Ovary (tissue), 9 donors: ENCODE data around the gene DPH6. TPM values are rescaled to one million over a fixed set of nuclear protein-coding genes. Genes with fewer than 3 reads are reported as not detected.

Source experiments
- DNase-seq, 5 donors: peaks; one replicate each; pipeline ENCODE4 v3.0.0-alpha.2; 2019 to 2020
- H3K27ac ChIP-seq, 2 donors: fragments of 200-600 bp; one replicate each; pipeline versions ENCODE4 v1.5.1 to v1.8.0; 2019 to 2022
- H3K27me3 ChIP-seq: fragments of 200-600 bp; one replicate; pipeline ENCODE4 v1.8.0; 2022
- H3K36me3 ChIP-seq: fragments of 200-600 bp; sonication (generic); one replicate; pipeline ENCODE4 v1.5.1; 2019
- H3K4me1 ChIP-seq: one replicate; pipeline ENCODE4 v1.8.1; 2013; ENCODE audit warnings: mild to moderate bottlenecking, moderate library complexity; ENCODE audit not compliant: insufficient read depth
- H3K4me3 ChIP-seq: fragments of 200-600 bp; sonication (generic); one replicate; pipeline ENCODE4 v1.5.1; 2017
- H3K9me3 ChIP-seq, 2 donors: fragments of 200-600 bp in 1 of 2; sonication (generic) in 1 of 2; one replicate each; pipeline versions ENCODE4 v1.5.1 to v1.8.1; 2013 to 2019; ENCODE audit warnings: mild to moderate bottlenecking in 1 of 2, moderate library complexity in 1 of 2
- CTCF ChIP-seq, 3 donors: fragments of 450-650 bp in 2 of 3; fragments of 200-600 bp in 1 of 3; IDR thresholded peaks; one replicate each; pipeline versions ENCODE4 v1.5.1 to v1.8.0; 2016 to 2022; ENCODE audit warnings: antibody characterized with exemption in 3 of 3, mild to moderate bottlenecking in 1 of 3
- EP300 ChIP-seq: sonication (generic); formaldehyde crosslinking; IDR thresholded peaks from one replicate; pipeline ENCODE4 v1.6.1; 2017; ENCODE audit warnings: antibody characterized with exemption
- POLR2A ChIP-seq: fragments of 450-650 bp; IDR thresholded peaks from one replicate; pipeline ENCODE4 v1.6.1; 2017; ENCODE audit warnings: antibody characterized with exemption, mild to moderate bottlenecking, moderate library complexity
- WGBS, 3 donors: extraction: QIAGEN DNeasy Blood & Tissue Kit in 1 of 3; methylation state at CpG; one replicate each; pipeline versions ENCODE4 v1.1.5 to v1.1.7; 2013 to 2017; 5-methylcytosine and 5-hydroxymethylcytosine counted together
- intact Hi-C, 4 donors: fragments of 100-400 bp; cut with DNase I; formaldehyde crosslinking; loops; one replicate each; pipeline versions ENCODE4 v1.11.0 to v1.15.1; 2022 to 2023
- polyA plus RNA-seq, 2 donors: library from polyadenylated mRNA; stranded (reverse); fragments of 200-250 nt in 1 of 2; fragments of 350-450 nt in 1 of 2; fragmentation: Illumina TruSeq in 1 of 2; extraction: RNeasy Lipid Tissue Mini Kit (QIAGEN cat#74804) in 1 of 2; gene quantifications; one replicate each; pipeline ENCODE4 v1.2.3, GENCODE V29; 2013 to 2014
- total RNA-seq, 7 donors: library from RNA; depleted of rRNA in 2 of 7; stranded (reverse); fragments of >200 nt in 2 of 7; fragmentation: NEBNext Ultra II Directional in 3 of 7; extraction: Animal tissue kit (Norgen Biotek cat#: 25700) in 3 of 7; gene quantifications; one replicate each; pipeline versions ENCODE4 v1.1.0 to v1.2.4, GENCODE V29; 2016 to 2023
- donor health status: DM: no; HTN: no; CAD: no; lungs with moderate emphysema.
- donor health status: DM: no; HTN: no; CAD: no.
- donor health status: Bipolar disorder and iron deficiency.
- donor health status: DM: yes; HTN: yes; CAD: no.
- donor health status: DM: no; HTN: no; CAD: no.
- donor health status: DM: yes; HTN: yes; CAD: no.

DPH6 gene
- total and polyA plus RNA-seq, 9 donors: 9.7 to 32.1 (median 24.2) TPM

DNA sequence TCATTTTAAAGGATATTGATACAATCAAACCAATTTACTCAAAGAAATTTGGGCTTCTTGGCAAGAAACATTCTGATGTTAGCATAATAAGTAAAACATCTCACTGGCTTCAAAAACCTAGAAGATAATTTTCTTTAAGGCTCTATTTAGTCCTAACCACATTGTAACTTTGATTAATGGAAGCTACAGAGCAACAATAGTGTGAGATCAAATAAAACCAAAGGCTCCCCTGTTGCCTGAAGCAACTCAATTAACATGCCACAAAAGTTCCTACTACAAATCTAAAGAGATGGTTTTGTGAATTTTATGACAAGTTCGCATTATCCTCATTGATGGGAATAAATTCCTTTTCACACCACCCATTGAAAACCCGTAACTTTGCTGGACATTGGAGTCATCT lies 5.9 kb downstream of the DPH6 start:
- 97 to 99% (median 97%) methylated on average over 2 of the region's 2 CpGs for WGBS, 3 donors
- DNase-seq: no peak
- Histone ChIP-seq H3K4me1 (no peaks in the 10 kb centered on the region), H3K9me3 (no peaks in the 10 kb centered on the region), H3K36me3 (no peaks in the 10 kb centered on the region), H3K27ac (no peak overlapping the region), H3K27me3 (no peaks in the 10 kb centered on the region), H3K4me3 (no peak overlapping the region)
- intact Hi-C loops: no loop called here
- TF ChIP-seq CTCF (IDR thresholded peaks at IDR 0.05) (no peak), POLR2A (no peak), EP300 (no peak)

DNA sequence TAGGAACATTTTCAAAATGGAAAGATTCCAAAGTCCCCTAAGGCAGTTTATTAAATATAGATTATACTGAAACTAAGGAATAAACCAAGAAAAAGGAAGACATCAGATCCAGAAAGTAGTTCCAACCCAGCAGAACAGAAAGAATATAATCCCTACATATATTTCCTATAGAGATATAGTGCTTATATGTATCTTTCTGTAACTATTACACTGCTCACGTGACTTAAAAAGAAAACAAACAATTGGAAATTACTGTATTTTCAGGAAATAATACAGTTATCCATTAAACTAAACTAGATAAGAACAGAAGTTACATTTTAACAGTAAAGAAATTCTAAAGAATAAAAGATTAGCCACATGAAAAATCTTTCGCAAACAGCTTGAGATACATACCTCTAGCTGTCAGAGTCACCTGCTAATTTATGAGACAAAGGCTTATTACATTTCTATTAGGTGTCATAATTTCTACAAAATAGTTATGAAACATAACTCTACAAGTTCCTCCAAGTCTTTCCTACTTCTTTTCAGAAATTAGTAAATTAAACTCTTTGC lies 10.5 kb downstream of the DPH6 start:
- no peaks in the 10 kb centered on the region for H3K4me1 ChIP-seq
- 48 to 50% (median 49%) methylated on average over 2 of the region's 2 CpGs for WGBS, 3 donors
- H3K36me3 ChIP-seq: no peaks in the 10 kb centered on the region
- TF ChIP-seq CTCF (IDR thresholded peaks at IDR 0.05) (no peak), EP300 (no peak), POLR2A (no peak)
- no peak overlapping the region for H3K27ac ChIP-seq
- no peaks in the 10 kb centered on the region for H3K9me3 ChIP-seq
- no peak for DNase-seq
- intact Hi-C loops: no loop called here
- no peaks in the 10 kb centered on the region for H3K27me3 ChIP-seq
- H3K4me3 ChIP-seq: no peak overlapping the region

DNA sequence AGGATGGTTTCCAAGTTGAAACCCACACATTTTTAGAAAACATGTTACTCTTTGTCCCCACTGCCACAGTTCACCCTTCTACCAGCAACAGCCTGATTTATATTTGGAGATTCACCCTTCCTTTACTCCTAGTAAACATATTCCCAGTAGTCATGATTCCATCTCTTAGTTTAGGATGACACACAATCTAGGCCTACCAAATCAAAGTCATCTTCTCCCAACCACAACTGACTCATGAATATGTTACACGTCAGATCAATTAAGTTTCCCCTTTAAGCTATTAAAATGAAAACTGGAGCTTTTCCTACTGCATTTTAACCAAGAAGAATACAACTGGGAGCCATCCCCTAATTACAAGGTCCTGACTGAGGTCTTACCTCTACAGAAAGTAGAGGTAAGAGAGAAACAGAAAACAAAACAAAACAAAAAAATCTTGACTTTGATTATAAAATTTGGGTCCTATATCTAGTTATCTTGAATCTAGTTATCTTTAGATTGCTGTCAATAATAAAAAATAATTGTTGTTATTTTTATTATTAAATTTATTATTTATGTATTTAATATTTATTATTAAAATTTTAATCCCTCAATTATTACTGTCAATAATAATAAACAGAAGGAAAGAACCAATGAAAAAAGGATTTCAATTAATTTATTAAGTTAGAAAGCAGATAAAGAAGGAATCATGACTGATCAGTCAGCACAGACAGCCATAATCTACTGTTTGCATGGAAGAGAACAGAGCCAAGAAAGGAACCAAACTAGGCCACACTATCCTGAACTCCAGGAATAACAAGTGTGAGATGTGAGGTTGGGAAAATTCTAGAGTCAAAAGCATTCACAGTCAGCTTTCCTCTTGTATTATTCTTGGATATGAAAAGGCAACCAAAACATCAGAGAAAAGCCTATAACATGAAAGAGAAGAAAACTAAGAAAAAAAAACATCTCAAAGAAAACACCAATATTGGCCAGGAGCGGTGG lies 12.5 kb downstream of the DPH6 start:
- no peaks in the 10 kb centered on the region for H3K9me3 ChIP-seq
- H3K27me3 ChIP-seq: no peaks in the 10 kb centered on the region
- TF ChIP-seq EP300: no peak
- TF ChIP-seq POLR2A: no peak
- TF ChIP-seq CTCF (IDR thresholded peaks at IDR 0.05): no peak
- H3K36me3 ChIP-seq: no peaks in the 10 kb centered on the region
- intact Hi-C loops: no loop called here
- whole genome bisulfite sequencing, 3 donors: 92 to 95% (median 94%) methylated on average over 2 of the region's 2 CpGs
- H3K27ac ChIP-seq: no peak overlapping the region
- no peaks in the 10 kb centered on the region for H3K4me1 ChIP-seq
- no peak for DNase-seq
- H3K4me3 ChIP-seq: no peak overlapping the region

DNA sequence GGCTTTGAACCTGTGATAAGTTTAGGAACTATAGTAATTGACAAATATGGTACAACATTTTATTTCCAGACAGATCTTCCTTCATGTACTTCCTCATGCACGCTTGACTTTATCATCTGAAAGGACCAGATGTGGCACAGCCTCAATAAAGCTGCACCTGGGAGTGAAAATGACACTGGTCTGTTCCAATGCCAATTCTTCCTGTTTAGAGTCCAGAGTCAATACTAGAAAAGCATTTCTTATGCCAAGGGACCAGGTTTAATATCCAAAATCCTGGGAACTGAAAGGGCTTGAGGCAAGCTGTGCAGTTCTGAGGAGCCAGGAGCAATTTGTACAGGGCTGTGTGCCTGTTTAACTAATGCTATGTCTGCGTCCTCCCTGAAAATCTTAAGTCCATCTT lies 15.3 kb downstream of the DPH6 start:
- H3K36me3 ChIP-seq: no peaks in the 10 kb centered on the region
- WGBS, 3 donors: 95 to 98% (median 96%) methylated on average over 2 of the region's 2 CpGs

More for the DNA sequence above, 15.3 kb downstream of the DPH6 start:
- intact Hi-C loops: no loop called here
- Histone ChIP-seq H3K27ac (no peak overlapping the region), H3K9me3 (no peaks in the 10 kb centered on the region), H3K4me3 (no peak overlapping the region), H3K4me1 (no peaks in the 10 kb centered on the region), H3K27me3 (no peaks in the 10 kb centered on the region)
- TF ChIP-seq CTCF (IDR thresholded peaks at IDR 0.05) (no peak), EP300 (no peak), POLR2A (no peak)
- DNase-seq: no peak
